H1 (cell line): ENCODE measurements around the gene THEM5. TPM values are rescaled to one million over a fixed set of nuclear protein-coding genes. Genes with fewer than 3 reads are reported as not detected.

ENCODE experiments used
- CTCF ChIA-PET: fragments of 300-600 bp; sonication (Branson Sonifier 250); formaldehyde crosslinking; loops from one replicate; lab custom pipeline; 2021; ENCODE audit not compliant: partially characterized antibody; lab: Charles Lee
- POLR2A ChIA-PET: fragments of 300-600 bp; sonication (Branson Sonifier 250); formaldehyde crosslinking; loops from one replicate; lab custom pipeline; 2021; ENCODE audit warnings: inconsistent platforms; ENCODE audit not compliant: partially characterized antibody; lab: Charles Lee
- DNase-seq, 2 experiments: peaks; one replicate each; pipeline versions ENCODE4 v3.0.0 to v3.0.0-alpha.2; 2010 to 2022; ENCODE audit warnings: low spot score in 2 of 2, low read depth in 1 of 2, mixed read lengths in 1 of 2
- FAIRE-seq: peaks from 2 replicates; lab custom pipeline; 2011; peaks lifted over from hg19 to GRCh38; lab: Jason Lieb, UNC
- H2AFZ ChIP-seq: 2 replicates; pipeline ENCODE4 v1.8.1; 2012; ENCODE audit warnings: low read length, inconsistent platforms
- H2AK5ac ChIP-seq: 2 replicates; pipeline ENCODE4 v1.6.1; 2013; ENCODE audit warnings: low read depth, low read length
- H2BK120ac ChIP-seq: replicated peaks from 2 replicates; pipeline ENCODE3; 2013; ENCODE audit warnings: low read depth, low read length, inconsistent platforms
- H2BK12ac ChIP-seq: 2 replicates; pipeline ENCODE4 v1.6.1; 2013; ENCODE audit warnings: low read depth, low read length
- H2BK15ac ChIP-seq: 2 replicates; pipeline ENCODE4 v1.6.1; 2013; ENCODE audit warnings: low read length
- H2BK20ac ChIP-seq: 2 replicates; pipeline ENCODE4 v1.6.1; 2013; ENCODE audit warnings: low read length
- H2BK5ac ChIP-seq: 2 replicates; pipeline ENCODE4 v1.6.1; 2013; ENCODE audit warnings: low read depth, low read length
- H3K14ac ChIP-seq: 2 replicates; pipeline ENCODE4 v1.6.1; 2013; ENCODE audit warnings: inconsistent platforms; ENCODE audit not compliant: insufficient read length
- H3K18ac ChIP-seq: 2 replicates; pipeline ENCODE4 v1.6.1; 2013; ENCODE audit warnings: low read length; ENCODE audit errors: extremely low read depth
- H3K23ac ChIP-seq: 2 replicates; pipeline ENCODE4 v1.6.1; 2013; ENCODE audit warnings: inconsistent platforms; ENCODE audit not compliant: insufficient read length
- H3K23me2 ChIP-seq: 2 replicates; pipeline ENCODE4 v1.6.1; 2013; ENCODE audit warnings: low read depth, low read length
- H3K27ac ChIP-seq: 2 replicates; pipeline ENCODE4 v1.6.1; 2011; ENCODE audit warnings: low read depth, low read length, inconsistent platforms
- H3K27me3 ChIP-seq, 4 experiments: replicated peaks in 1 of 4; 1 replicate in 1 of 4; 2 replicates in 3 of 4; pipeline versions ENCODE4 v1.6.1 to v1.8.1; 2011 to 2013; ENCODE audit warnings: low read length in 3 of 4, mild to moderate bottlenecking in 3 of 4, inconsistent platforms in 2 of 4, mixed read lengths in 2 of 4, moderate library complexity in 1 of 4; ENCODE audit not compliant: control insufficient read depth in 3 of 4, insufficient read depth in 3 of 4; ENCODE audit errors: extremely low read depth in 1 of 4
- H3K36me3 ChIP-seq, 4 experiments: 2 replicates each; pipeline versions ENCODE4 v1.6.1 to v1.8.1; 2011 to 2013; ENCODE audit warnings: mild to moderate bottlenecking in 4 of 4, low read length in 3 of 4, moderate library complexity in 2 of 4, control low read depth in 1 of 4, inconsistent platforms in 1 of 4; ENCODE audit not compliant: insufficient read depth in 4 of 4, control insufficient read depth in 2 of 4
- H3K4ac ChIP-seq: replicated peaks from 2 replicates; pipeline ENCODE3; 2013; ENCODE audit warnings: low read length, low read depth, mixed read lengths, inconsistent platforms; ENCODE audit not compliant: insufficient read length
- H3K4me1 ChIP-seq, 4 experiments: replicated peaks in 1 of 4; 1 replicate in 1 of 4; 2 replicates in 3 of 4; pipeline versions ENCODE4 v1.6.1 to v1.8.1; 2011 to 2013; ENCODE audit warnings: low read length in 3 of 4, inconsistent platforms in 2 of 4, mixed read lengths in 1 of 4; ENCODE audit not compliant: insufficient read depth in 4 of 4, control insufficient read depth in 3 of 4
- H3K4me2 ChIP-seq, 2 experiments: 2 replicates each; pipeline versions ENCODE4 v1.6.1 to v1.8.1; 2011 to 2013; ENCODE audit warnings: low read depth in 2 of 2, low read length in 2 of 2, control low read depth in 1 of 2, inconsistent platforms in 1 of 2, mild to moderate bottlenecking in 1 of 2; ENCODE audit not compliant: insufficient read depth in 1 of 2
- H3K4me3 ChIP-seq, 4 experiments: fragments of 200-600, 300-600 bp in 1 of 4; sonication (generic), shearing (Covaris generic), sonication (Bioruptor Twin) in 1 of 4; 2 replicates each; pipeline versions ENCODE4 v1.5.1 to v1.8.1; 2011 to 2016; ENCODE audit warnings: low read length in 4 of 4, low read depth in 3 of 4, control low read depth in 2 of 4, inconsistent platforms in 2 of 4, mild to moderate bottlenecking in 2 of 4, mixed read lengths in 1 of 4, moderate library complexity in 1 of 4; ENCODE audit not compliant: insufficient read depth in 2 of 4; ENCODE audit errors: extremely low read depth in 1 of 4
- H3K56ac ChIP-seq: replicated peaks from 2 replicates; pipeline ENCODE3; 2013; ENCODE audit warnings: low read depth, mild to moderate bottlenecking, mixed read lengths, low read length, inconsistent platforms; ENCODE audit not compliant: insufficient read length
- H3K79me1 ChIP-seq: 2 replicates; pipeline ENCODE4 v1.6.1; 2013; ENCODE audit warnings: low read depth, low read length, control low read depth
- H3K79me2 ChIP-seq, 2 experiments: 2 replicates each; pipeline versions ENCODE4 v1.6.1 to v1.8.1; 2012 to 2013; ENCODE audit warnings: low read length in 2 of 2, mild to moderate bottlenecking in 2 of 2, inconsistent platforms in 1 of 2; ENCODE audit not compliant: insufficient read depth in 2 of 2, control insufficient read depth in 1 of 2
- H3K9ac ChIP-seq, 4 experiments: replicated peaks in 1 of 4; 1 replicate in 1 of 4; 2 replicates in 3 of 4; pipeline versions ENCODE4 v1.6.1 to v1.8.1; 2011 to 2013; ENCODE audit warnings: low read depth in 3 of 4, low read length in 3 of 4, control low read depth in 2 of 4, mild to moderate bottlenecking in 2 of 4, moderate library complexity in 2 of 4, inconsistent platforms in 1 of 4; ENCODE audit errors: extremely low read depth in 1 of 4
- H3K9me3 ChIP-seq, 2 experiments: 2 replicates each; pipeline versions ENCODE4 v1.6.1 to v1.8.1; 2012 to 2013; ENCODE audit warnings: mild to moderate bottlenecking in 2 of 2, moderate library complexity in 2 of 2, control low read depth in 1 of 2, inconsistent platforms in 1 of 2, low read depth in 1 of 2, low read length in 1 of 2, mixed read lengths in 1 of 2; ENCODE audit not compliant: insufficient read depth in 2 of 2
- H4K20me1 ChIP-seq, 2 experiments: replicated peaks in 1 of 2; 2 replicates each; pipeline versions ENCODE3 to v1.8.1; 2011 to 2013; ENCODE audit warnings: inconsistent platforms in 2 of 2, low read length in 2 of 2, mild to moderate bottlenecking in 1 of 2; ENCODE audit not compliant: insufficient read depth in 2 of 2, control insufficient read depth in 1 of 2
- H4K5ac ChIP-seq: 2 replicates; pipeline ENCODE4 v1.6.1; 2013; ENCODE audit warnings: low read length, low read depth, mixed read lengths, inconsistent platforms; ENCODE audit not compliant: insufficient read length
- H4K8ac ChIP-seq: 2 replicates; pipeline ENCODE4 v1.8.0; 2013; ENCODE audit warnings: mild to moderate bottlenecking, moderate library complexity, low read length, inconsistent platforms; ENCODE audit not compliant: insufficient read depth; ENCODE audit errors: extremely low read depth
- H4K91ac ChIP-seq: replicated peaks from 2 replicates; pipeline ENCODE3; 2013; ENCODE audit warnings: low read length, mixed read lengths, inconsistent platforms; ENCODE audit not compliant: insufficient read length
- BRCA1 ChIP-seq: IDR thresholded peaks from 2 replicates; pipeline ENCODE4 v1.6.1; 2012; ENCODE audit warnings: low read depth, low read length, improper control_type of control experiment
- CHD2 ChIP-seq: IDR thresholded peaks from 2 replicates; pipeline ENCODE4 v1.6.1; 2012; ENCODE audit warnings: low read length, improper control_type of control experiment
- SUZ12 ChIP-seq: fragments of 200-600 bp; sonication (generic); IDR thresholded peaks from 2 replicates; pipeline ENCODE4 v1.6.1; 2012; ENCODE audit warnings: mild to moderate bottlenecking, inconsistent platforms, low read length, moderate library complexity, mixed read lengths
- WGBS, 2 experiments: shearing (Covaris generic) in 1 of 2; methylation state at CpG; one replicate each; pipeline versions ENCODE4 v1.1.6 to v1.1.7; 2013 to 2015; ENCODE audit warnings: low lambda C conversion rate in 2 of 2, mixed read lengths in 2 of 2, inconsistent platforms in 1 of 2, low coverage in 1 of 2, missing lambda C conversion rate in 1 of 2; ENCODE audit not compliant: insufficient replicate concordance in 2 of 2, insufficient coverage in 1 of 2, insufficient read length in 1 of 2; ENCODE audit errors: extremely low coverage in 1 of 2, missing lambda C conversion rate in 1 of 2; 5-methylcytosine and 5-hydroxymethylcytosine counted together
- polyA plus RNA-seq, 7 experiments: library from polyadenylated mRNA; depleted of rRNA in 3 of 7; stranded (reverse) in 5 of 7; unstranded in 2 of 7; fragments of >200 nt in 5 of 7; fragments of 200-250 nt in 2 of 7; gene quantifications; 1 replicate in 5 of 7; 2 replicates in 1 of 7; 4 replicates in 1 of 7; pipeline versions ENCODE4 v1.2.1 to v1.2.3, GENCODE V29; 2011 to 2013; ENCODE audit warnings: missing spikeins in 2 of 7, mixed read lengths in 2 of 7
- total RNA-seq: library from RNA; stranded (reverse); fragmentation: NEBNext Ultra II Directional; extraction: Animal tissue kit (Norgen Biotek cat#: 25700); gene quantifications from 2 replicates; pipeline ENCODE4 v1.2.1, GENCODE V29; 2021

The THEM5 gene
- total and polyA plus RNA-seq, 2 of the 8 experiments (the other 6 are each of a cell fraction or from before 2014, with no cell fraction given) = not detected

GRCh38 chr1:151839082-151839412 lies 14.5 kb downstream of the THEM5 start:
- peaks cover 4 to 17% (median 9%) of the 10 kb centered on the region in 4 experiments for H3K4me1 ChIP-seq
- H2AK5ac ChIP-seq = no peak overlapping the region
- H3K4ac ChIP-seq = no peak overlapping the region
- CTCF ChIA-PET = interaction anchor here (1.5 to 2.2 kb wide), 2 partner anchors 115 to 162 kb away, joined by 5 to 6 read pairs; no protein-coding TSS in a partner anchor
- H3K79me1 ChIP-seq = no peaks in the 10 kb centered on the region
- H2AFZ ChIP-seq = no peak overlapping the region
- peak overlapping the region; percentile 43 to 69 (median 54) for H3K4me3 ChIP-seq
- H4K8ac ChIP-seq = peak overlapping the region; percentile 74; the same call in 1 of the 2 replicates
- peak overlapping the region; percentile 61 for H4K91ac ChIP-seq
- no peak overlapping the region for H2BK12ac ChIP-seq
- H3K79me2 ChIP-seq = no peaks in the 10 kb centered on the region
- peak overlapping the region; percentile 75 for H3K18ac ChIP-seq
- no peak overlapping the region for H2BK120ac ChIP-seq
- no peak for DNase-seq
- no peak overlapping the region for H2BK20ac ChIP-seq
- no peak overlapping the region for H2BK15ac ChIP-seq
- no peak overlapping the region for H3K23ac ChIP-seq
- no peak overlapping the region for H2BK5ac ChIP-seq
- H3K27me3 ChIP-seq = peaks cover 10 to 24% (median 21%) of the 10 kb centered on the region in 4 experiments
- TF ChIP-seq BRCA1 (no peak), CHD2 (no peak), SUZ12 (0 out of 2 replicates have a peak, but pooled peaks have one; percentile 1)
- TF ChIP-seq, all 59 proteins: peak for 1
- Histone ChIP-seq H3K56ac (no peak overlapping the region), H3K23me2 (peaks cover 23% of the 10 kb centered on the region), H3K4me2 (peak overlapping the region; percentile 77 to 93), H4K20me1 (no peaks in the 10 kb centered on the region), H4K5ac (no peak overlapping the region), H3K27ac (no peak overlapping the region), H3K14ac (no peak overlapping the region), H3K36me3 (no peaks in the 10 kb centered on the region), H3K9ac (no peak overlapping the region; a peak in 1 of 7 replicates), H3K9me3 (no peaks in the 10 kb centered on the region)
- POLR2A ChIA-PET = interaction anchor here (0.6 to 5.0 kb wide), 26 partner anchors 9 to 298 kb away, joined by 3 to 20 read pairs (median 4); partner anchors contain the start of genes CELF3, MRPL9, S100A10 and SNX27
- 2% methylated on average over 9 of the region's 16 CpGs; no CpG with 5 or more reads in 1 of the 2 experiments for WGBS, 2 experiments
- FAIRE-seq = no peak
